Measurements from ENCODE around the gene MRPL23. TPM values are rescaled to one million over a fixed set of nuclear protein-coding genes. Genes with fewer than 3 reads are reported as not detected.

Gene MRPL23
- total and polyA plus RNA-seq, 2 of the 8 experiments (the other 6 are each of a cell fraction or from before 2014, with no cell fraction given): 86.4 to 244 TPM

DNA sequence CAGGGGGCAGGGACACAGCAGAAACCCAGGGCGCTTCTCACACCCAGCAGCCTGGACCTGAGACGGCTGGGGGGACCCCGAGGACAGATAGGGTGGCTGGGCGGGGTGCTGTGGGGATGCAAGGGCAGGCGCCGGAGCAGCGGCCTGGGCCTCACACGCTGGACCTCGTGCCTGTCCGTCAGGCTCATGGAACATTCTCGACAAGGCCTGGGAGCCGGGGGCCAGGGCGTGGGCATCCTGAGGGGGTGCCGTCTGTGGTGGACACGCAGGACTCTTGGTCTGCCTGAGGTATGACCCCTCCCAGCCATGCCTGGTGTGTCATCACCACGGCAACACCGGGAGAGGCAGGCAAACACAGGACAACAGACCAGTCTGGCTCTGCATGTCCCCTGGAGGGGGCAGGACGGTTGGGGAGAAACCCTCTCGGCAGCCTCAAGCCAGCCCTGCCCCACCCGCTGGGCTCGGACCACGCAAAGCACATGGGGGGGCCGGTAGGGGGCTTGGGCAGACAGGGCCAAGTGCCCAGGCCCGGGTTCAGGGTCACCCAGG is 21.4 kb downstream of the MRPL23 start:
- no peak overlapping the region for H4K91ac ChIP-seq (replicated peaks; ENCODE audit: insufficient read length, low read length)
- no peak overlapping the region for H2BK120ac ChIP-seq (replicated peaks; ENCODE audit: low read depth, low read length)
- CTCF ChIA-PET (ENCODE audit: partially characterized antibody): interaction anchor here (0.7 to 6.6 kb wide), 19 partner anchors 8 to 275 kb away, joined by 3 to 100 read pairs (median 3); no protein-coding TSS in a partner anchor
- no peaks in the 10 kb centered on the region for H3K4me1 ChIP-seq (replicated peaks in 1 of 4; ENCODE audit: control insufficient read depth in 3 of 4, insufficient read depth in 4 of 4, low read length in 3 of 4)
- H3K9ac ChIP-seq (replicated peaks in 1 of 4; ENCODE audit: extremely low read depth in 1 of 4, low read depth in 3 of 4, low read length in 3 of 4): no peak overlapping the region
- H3K27me3 ChIP-seq (replicated peaks in 1 of 4; ENCODE audit: control insufficient read depth in 3 of 4, extremely low read depth in 1 of 4, insufficient read depth in 3 of 4, low read length in 3 of 4): no peaks in the 10 kb centered on the region
- no peak overlapping the region for H3K18ac ChIP-seq (ENCODE audit: extremely low read depth, low read length)
- H4K5ac ChIP-seq (ENCODE audit: insufficient read length, low read depth, low read length): no peak overlapping the region
- POLR2A ChIA-PET (ENCODE audit: partially characterized antibody): interaction anchor here (0.7 to 1.9 kb wide), 5 partner anchors 9 to 27 kb away, joined by 3 to 5 read pairs (median 3); partner anchors contain the start of gene MRPL23
- H3K4me2 ChIP-seq (ENCODE audit: insufficient read depth in 1 of 2, low read depth in 2 of 2, low read length in 2 of 2): no peak overlapping the region
- H2BK15ac ChIP-seq (ENCODE audit: low read length): no peak overlapping the region
- no peak overlapping the region for H2AK5ac ChIP-seq (ENCODE audit: low read depth, low read length)
- H3K4ac ChIP-seq (replicated peaks; ENCODE audit: insufficient read length, low read depth, low read length): no peak overlapping the region
- no peak overlapping the region for H3K4me3 ChIP-seq (ENCODE audit: extremely low read depth in 1 of 4, insufficient read depth in 2 of 4, low read depth in 3 of 4, low read length in 4 of 4)
- no peak overlapping the region for H2BK5ac ChIP-seq (ENCODE audit: low read depth, low read length)
- no peaks in the 10 kb centered on the region for H3K9me3 ChIP-seq (ENCODE audit: insufficient read depth in 2 of 2, low read depth in 1 of 2, low read length in 1 of 2)
- no peak overlapping the region for H2AFZ ChIP-seq (ENCODE audit: low read length)
- no peak overlapping the region for H4K8ac ChIP-seq (ENCODE audit: extremely low read depth, insufficient read depth, low read length)
- H3K27ac ChIP-seq (ENCODE audit: low read depth, low read length): no peak overlapping the region
- no peak overlapping the region for H2BK12ac ChIP-seq (ENCODE audit: low read depth, low read length)
- H2BK20ac ChIP-seq (ENCODE audit: low read length): no peak overlapping the region
- no peak overlapping the region for H3K23ac ChIP-seq (ENCODE audit: insufficient read length)
- no peaks in the 10 kb centered on the region for H3K79me1 ChIP-seq (ENCODE audit: low read depth, low read length)
- WGBS, 2 experiments (ENCODE audit: extremely low coverage in 1 of 2, insufficient coverage in 1 of 2, insufficient read length in 1 of 2, insufficient replicate concordance in 2 of 2, low coverage in 1 of 2, low lambda C conversion rate in 2 of 2, missing lambda C conversion rate in 1 of 2): no CpG with 5 or more reads among the region's 24 CpGs
- H3K36me3 ChIP-seq (ENCODE audit: control insufficient read depth in 2 of 4, insufficient read depth in 4 of 4, low read length in 3 of 4): no peaks in the 10 kb centered on the region
- H4K20me1 ChIP-seq (replicated peaks in 1 of 2; ENCODE audit: control insufficient read depth in 1 of 2, insufficient read depth in 2 of 2, low read length in 2 of 2): no peaks in the 10 kb centered on the region
- H3K79me2 ChIP-seq (ENCODE audit: control insufficient read depth in 1 of 2, insufficient read depth in 2 of 2, low read length in 2 of 2): no peaks in the 10 kb centered on the region
- H3K14ac ChIP-seq (ENCODE audit: insufficient read length): no peak overlapping the region
- H3K56ac ChIP-seq (replicated peaks; ENCODE audit: insufficient read length, low read depth, low read length): no peak overlapping the region
- FAIRE-seq: no peak
- H3K23me2 ChIP-seq (ENCODE audit: low read depth, low read length): no peaks in the 10 kb centered on the region
- DNase-seq (ENCODE audit: low read depth in 1 of 2, low spot score in 2 of 2): no peak

Measured in H1 (cell line).